SK-N-MC (cell line): ENCODE data around the gene RECK.
"Not testable (repeated sequence)": the region's sequence is repeated elsewhere in the genome, so short reads cannot be mapped to it uniquely, and the experiment has no call there.

Experiments
- DNase-seq: peaks from one replicate; pipeline ENCODE4 v3.0.0-alpha.2; 2011; ENCODE audit warnings: low read depth, low spot score
- H3K27ac ChIP-seq: fragments of 200-600 bp; sonication (generic); 2 replicates; pipeline ENCODE4 v1.5.1; 2016; ENCODE audit warnings: mixed run types
- H3K36me3 ChIP-seq: fragments of 200-600 bp; sonication (generic); 2 replicates; pipeline ENCODE4 v1.6.1; 2017; ENCODE audit warnings: antibody characterized with exemption, low read length, mixed read lengths; ENCODE audit not compliant: insufficient read depth
- H3K4me3 ChIP-seq: fragments of 200-600 bp; sonication (generic); 2 replicates; pipeline ENCODE4 v1.5.1; 2016
- H3K9ac ChIP-seq: fragments of 200-600 bp; sonication (generic); 2 replicates; pipeline ENCODE4 v1.8.0; 2017; ENCODE audit warnings: mixed run types, mixed read lengths; ENCODE audit not compliant: insufficient read length
- H3K9me3 ChIP-seq: fragments of 200-600 bp; sonication (generic); 2 replicates; pipeline ENCODE4 v1.6.1; 2017; ENCODE audit warnings: low read depth, mild to moderate bottlenecking, antibody characterized with exemption, low read length, moderate library complexity, mixed read lengths
- EZH2 ChIP-seq: fragments of 200-600 bp; sonication (generic); IDR thresholded peaks from one replicate; pipeline ENCODE4 v1.6.1; 2017; ENCODE audit warnings: antibody characterized with exemption
- FOXP2 ChIP-seq: optimal IDR thresholded peaks from 2 replicates; pipeline ENCODE3; 2011; ENCODE audit warnings: mild to moderate bottlenecking, moderate library complexity; ENCODE audit not compliant: insufficient read depth; ENCODE audit errors: extremely low read length, control extremely low read depth
- POLR2AphosphoS5 ChIP-seq: IDR thresholded peaks from 2 replicates; pipeline ENCODE4 v1.6.1; 2012; ENCODE audit warnings: mild to moderate bottlenecking, low read depth, low read length, borderline replicate concordance

The RECK gene

GRCh38 chr9:36121971-36122370, 85.3 kb downstream of the RECK start:
- Histone ChIP-seq H3K27ac (no peak overlapping the region), H3K36me3 (no peaks in the 10 kb centered on the region), H3K4me3 (no peak overlapping the region), H3K9ac (no peak overlapping the region), H3K9me3 (no peaks in the 10 kb centered on the region)
- TF ChIP-seq POLR2AphosphoS5: no peak
- TF ChIP-seq EZH2: no peak
- TF ChIP-seq FOXP2: no peak
- DNase-seq: no peak

GRCh38 chr9:36123515-36123914, 86.8 kb downstream of the RECK start:
- no peaks in the 10 kb centered on the region for H3K36me3 ChIP-seq
- TF ChIP-seq FOXP2 (no peak), EZH2 (no peak)
- H3K27ac ChIP-seq: no peak overlapping the region
- no peak for DNase-seq
- H3K9ac ChIP-seq: no peak overlapping the region
- H3K4me3 ChIP-seq: no peak overlapping the region
- H3K9me3 ChIP-seq: no peaks in the 10 kb centered on the region

- DNase-seq: no peak
- no peak for TF ChIP-seq EZH2
- no peak for TF ChIP-seq FOXP2
- no peak for TF ChIP-seq POLR2AphosphoS5
- Histone ChIP-seq H3K4me3 (no peak overlapping the region), H3K36me3 (no peaks in the 10 kb centered on the region), H3K27ac (no peak overlapping the region), H3K9me3 (no peaks in the 10 kb centered on the region), H3K9ac (no peak overlapping the region)
These were observed 88.5 kb downstream of the RECK start for GRCh38 chr9:36125062-36125855.

- no peaks in the 10 kb centered on the region for H3K36me3 ChIP-seq
- TF ChIP-seq EZH2 (no peak), POLR2AphosphoS5 (no peak), FOXP2 (no peak)
- no peak overlapping the region for H3K9ac ChIP-seq
- no peak for DNase-seq
- no peak overlapping the region for H3K27ac ChIP-seq
- H3K9me3 ChIP-seq: no peaks in the 10 kb centered on the region
- H3K4me3 ChIP-seq: no peak overlapping the region
These were observed 89.5 kb downstream of the RECK start for GRCh38 chr9:36126016-36126730.

- DNase-seq: no peak
- no peak overlapping the region for H3K27ac ChIP-seq
- TF ChIP-seq POLR2AphosphoS5: no peak
- no peak for TF ChIP-seq FOXP2
- no peak for TF ChIP-seq EZH2
- H3K9me3 ChIP-seq: no peaks in the 10 kb centered on the region
- H3K4me3 ChIP-seq: no peak overlapping the region
- H3K9ac ChIP-seq: no peak overlapping the region
- H3K36me3 ChIP-seq: no peaks in the 10 kb centered on the region
These were observed 91.0 kb downstream of the RECK start for GRCh38 chr9:36127652-36128244.

GRCh38 chr9:36128349-36128748, 91.6 kb downstream of the RECK start:
- Histone ChIP-seq H3K9me3 (no peaks in the 10 kb centered on the region), H3K27ac (no peak overlapping the region), H3K36me3 (no peaks in the 10 kb centered on the region), H3K9ac (no peak overlapping the region), H3K4me3 (no peak overlapping the region)
- TF ChIP-seq EZH2 (no peak), POLR2AphosphoS5 (no peak), FOXP2 (no peak)
- DNase-seq: no peak

- no peak for TF ChIP-seq POLR2AphosphoS5
- TF ChIP-seq EZH2: no peak
- no peak for TF ChIP-seq FOXP2
- Histone ChIP-seq H3K4me3 (no peak overlapping the region), H3K9me3 (no peaks in the 10 kb centered on the region), H3K27ac (no peak overlapping the region), H3K9ac (no peak overlapping the region), H3K36me3 (no peaks in the 10 kb centered on the region)
- no peak for DNase-seq
These were observed 92.4 kb downstream of the RECK start for GRCh38 chr9:36129139-36129538.

- H3K9ac ChIP-seq, H3K4me3 ChIP-seq, H3K36me3 ChIP-seq, H3K9me3 ChIP-seq, H3K27ac ChIP-seq, DNase-seq: not testable (repeated sequence)
These were observed 95.0 kb downstream of the RECK start for GRCh38 chr9:36131666-36132065.
